NCI-H1105 (cell line): ENCODE results near the gene CUX1.
"Not testable (repeated sequence)": the region's sequence is repeated elsewhere in the genome, so short reads cannot be mapped to it uniquely, and the experiment has no call there.

Source experiments
- DNase-seq: peaks from one replicate; lab custom pipeline; 2025; lab: John Stamatoyannopoulos, UW

The CUX1 gene, protein sequence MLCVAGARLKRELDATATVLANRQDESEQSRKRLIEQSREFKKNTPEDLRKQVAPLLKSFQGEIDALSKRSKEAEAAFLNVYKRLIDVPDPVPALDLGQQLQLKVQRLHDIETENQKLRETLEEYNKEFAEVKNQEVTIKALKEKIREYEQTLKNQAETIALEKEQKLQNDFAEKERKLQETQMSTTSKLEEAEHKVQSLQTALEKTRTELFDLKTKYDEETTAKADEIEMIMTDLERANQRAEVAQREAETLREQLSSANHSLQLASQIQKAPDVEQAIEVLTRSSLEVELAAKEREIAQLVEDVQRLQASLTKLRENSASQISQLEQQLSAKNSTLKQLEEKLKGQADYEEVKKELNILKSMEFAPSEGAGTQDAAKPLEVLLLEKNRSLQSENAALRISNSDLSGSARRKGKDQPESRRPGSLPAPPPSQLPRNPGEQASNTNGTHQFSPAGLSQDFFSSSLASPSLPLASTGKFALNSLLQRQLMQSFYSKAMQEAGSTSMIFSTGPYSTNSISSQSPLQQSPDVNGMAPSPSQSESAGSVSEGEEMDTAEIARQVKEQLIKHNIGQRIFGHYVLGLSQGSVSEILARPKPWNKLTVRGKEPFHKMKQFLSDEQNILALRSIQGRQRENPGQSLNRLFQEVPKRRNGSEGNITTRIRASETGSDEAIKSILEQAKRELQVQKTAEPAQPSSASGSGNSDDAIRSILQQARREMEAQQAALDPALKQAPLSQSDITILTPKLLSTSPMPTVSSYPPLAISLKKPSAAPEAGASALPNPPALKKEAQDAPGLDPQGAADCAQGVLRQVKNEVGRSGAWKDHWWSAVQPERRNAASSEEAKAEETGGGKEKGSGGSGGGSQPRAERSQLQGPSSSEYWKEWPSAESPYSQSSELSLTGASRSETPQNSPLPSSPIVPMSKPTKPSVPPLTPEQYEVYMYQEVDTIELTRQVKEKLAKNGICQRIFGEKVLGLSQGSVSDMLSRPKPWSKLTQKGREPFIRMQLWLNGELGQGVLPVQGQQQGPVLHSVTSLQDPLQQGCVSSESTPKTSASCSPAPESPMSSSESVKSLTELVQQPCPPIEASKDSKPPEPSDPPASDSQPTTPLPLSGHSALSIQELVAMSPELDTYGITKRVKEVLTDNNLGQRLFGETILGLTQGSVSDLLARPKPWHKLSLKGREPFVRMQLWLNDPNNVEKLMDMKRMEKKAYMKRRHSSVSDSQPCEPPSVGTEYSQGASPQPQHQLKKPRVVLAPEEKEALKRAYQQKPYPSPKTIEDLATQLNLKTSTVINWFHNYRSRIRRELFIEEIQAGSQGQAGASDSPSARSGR (N-terminal part only)

DNA sequence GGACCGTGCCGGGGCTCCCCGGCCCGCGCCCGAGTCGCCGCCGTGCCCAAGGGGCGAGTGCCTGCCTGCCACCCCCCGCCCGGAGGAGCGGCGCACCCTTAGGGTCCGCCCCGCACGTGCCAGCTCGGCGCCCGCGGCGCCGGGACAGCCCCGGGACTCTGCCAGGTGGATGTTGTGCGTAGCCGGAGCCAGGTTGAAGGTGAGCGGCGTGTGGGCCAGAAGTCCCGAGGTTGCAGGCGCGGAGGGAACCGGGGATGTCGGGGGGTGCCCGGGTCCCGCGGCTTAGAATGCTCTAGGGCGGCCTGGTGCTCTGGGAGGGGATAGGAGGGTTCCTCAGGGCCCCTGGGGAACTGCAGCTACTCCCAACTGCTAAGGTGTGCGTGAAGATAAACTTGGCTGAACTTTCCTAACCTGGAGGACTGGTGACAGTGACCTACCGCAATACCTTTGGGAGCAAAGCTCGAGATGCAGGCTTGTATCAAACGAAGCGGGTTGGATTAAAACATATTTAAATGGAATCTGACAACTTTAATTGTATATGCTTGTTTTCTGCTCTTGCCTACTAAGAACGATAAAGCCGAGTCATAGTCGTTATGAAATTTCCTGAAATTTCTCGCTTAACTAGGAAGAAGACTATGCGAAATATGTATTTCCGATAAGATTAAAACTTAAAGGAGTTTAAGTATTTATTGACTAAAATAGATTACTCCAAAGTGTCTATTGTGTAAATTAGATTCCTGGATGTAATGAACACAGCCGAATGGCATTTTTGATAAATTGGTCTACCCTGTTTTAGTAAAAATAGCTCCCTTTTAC, at the start of gene CUX1:
Gene CUX1 (plus strand): TSS at position 156 of the 816 bp plus-strand sequence. CDS start 14 bp downstream, at position 170.
- no peak for DNase-seq

DNA sequence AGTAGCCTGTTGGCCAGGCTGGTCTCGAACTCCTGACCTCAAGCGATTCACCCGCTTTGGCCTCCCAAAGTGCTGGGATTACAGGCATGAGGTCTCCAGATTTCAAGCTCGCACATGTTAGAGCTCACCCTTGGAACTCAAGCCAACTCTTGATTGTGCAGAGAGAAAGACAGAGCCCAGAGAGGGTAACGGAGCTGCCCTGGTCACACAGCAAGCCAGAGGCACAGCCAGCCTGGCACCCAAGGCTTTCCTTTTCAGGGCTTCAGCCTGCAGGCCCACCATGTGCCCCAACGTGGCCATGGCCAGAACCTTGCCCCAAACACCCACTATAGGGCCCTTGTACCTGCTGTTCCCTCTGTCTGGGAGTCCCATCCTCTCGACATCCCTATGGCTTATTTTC, 49.1 kb upstream of the CUX1 start:
- no peak for DNase-seq

DNA sequence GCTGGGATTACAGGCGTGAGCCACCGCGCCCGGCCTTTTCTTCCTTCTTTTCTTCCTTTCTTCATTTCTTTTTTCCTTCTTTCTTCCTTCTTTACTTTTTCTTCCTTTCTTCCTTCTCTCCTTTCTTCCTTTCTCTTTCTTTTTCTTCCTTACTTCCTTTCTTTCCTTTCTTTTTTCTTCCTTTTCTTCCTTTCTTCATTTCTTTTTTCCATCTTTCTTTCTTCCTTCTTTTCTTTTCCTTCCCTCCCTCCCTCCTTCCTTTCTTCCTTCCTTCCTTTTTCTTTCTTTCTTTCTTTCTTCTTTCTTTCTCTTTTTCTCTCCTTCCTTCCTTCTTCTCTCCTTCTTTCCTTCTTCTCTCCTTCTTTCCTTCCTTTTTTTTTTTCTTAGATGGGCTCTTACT, 47.0 kb upstream of the CUX1 start:
- DNase-seq: no peak

DNA sequence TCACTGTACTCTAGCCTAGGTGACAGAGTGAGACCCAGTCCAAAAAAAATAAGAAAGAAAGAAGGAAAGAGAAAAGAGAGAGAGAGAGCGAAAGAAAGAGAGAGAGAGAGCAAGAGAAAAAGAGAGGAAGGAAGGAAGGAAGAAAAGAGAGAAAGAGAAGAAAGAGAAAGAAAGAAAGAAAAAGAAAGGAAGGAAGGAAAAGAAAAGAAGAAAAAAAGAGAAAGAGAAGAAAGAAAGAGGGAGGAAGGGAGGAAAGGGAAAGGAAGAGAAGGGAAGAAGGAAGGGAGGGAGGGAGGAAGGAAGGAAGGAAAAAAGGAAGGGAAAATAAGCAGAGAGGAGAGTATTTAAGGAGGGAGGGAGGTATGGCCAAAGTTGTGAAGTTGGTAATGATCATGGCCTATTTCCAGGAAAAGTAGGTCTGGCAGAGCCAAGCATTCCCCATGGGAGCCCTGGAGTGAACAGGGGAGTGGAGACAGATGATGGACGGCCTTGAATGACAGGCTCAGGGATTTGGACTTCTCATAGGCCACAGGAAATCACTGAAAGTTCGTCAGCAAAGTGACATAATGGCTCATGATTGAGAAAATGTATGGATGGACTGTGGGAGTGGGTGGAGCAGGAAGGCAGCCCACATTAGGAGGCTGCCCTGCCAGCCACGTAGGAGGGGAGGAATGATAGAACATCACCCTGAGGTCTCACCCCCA, 44.8 kb upstream of the CUX1 start:
- no peak for DNase-seq

DNA sequence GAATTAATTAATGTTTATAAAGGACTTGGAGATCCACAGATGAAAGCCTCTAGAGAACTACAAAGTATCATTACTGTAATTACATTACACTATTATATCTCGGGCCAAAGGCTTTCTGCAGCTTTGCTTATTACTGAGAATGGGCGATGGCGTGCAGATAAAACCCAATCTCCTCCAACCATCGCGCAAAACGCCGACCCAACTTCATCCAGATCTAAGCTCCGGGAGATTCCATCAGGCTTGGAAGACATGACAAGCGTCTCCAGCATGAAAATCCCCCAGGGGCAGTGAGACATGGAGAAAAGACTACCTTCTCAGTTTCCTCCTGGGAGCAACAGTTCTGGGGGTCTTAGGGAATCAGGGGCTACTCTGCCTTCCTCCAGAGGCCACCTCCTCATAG, 42.2 kb upstream of the CUX1 start:
- no peak for DNase-seq

DNA sequence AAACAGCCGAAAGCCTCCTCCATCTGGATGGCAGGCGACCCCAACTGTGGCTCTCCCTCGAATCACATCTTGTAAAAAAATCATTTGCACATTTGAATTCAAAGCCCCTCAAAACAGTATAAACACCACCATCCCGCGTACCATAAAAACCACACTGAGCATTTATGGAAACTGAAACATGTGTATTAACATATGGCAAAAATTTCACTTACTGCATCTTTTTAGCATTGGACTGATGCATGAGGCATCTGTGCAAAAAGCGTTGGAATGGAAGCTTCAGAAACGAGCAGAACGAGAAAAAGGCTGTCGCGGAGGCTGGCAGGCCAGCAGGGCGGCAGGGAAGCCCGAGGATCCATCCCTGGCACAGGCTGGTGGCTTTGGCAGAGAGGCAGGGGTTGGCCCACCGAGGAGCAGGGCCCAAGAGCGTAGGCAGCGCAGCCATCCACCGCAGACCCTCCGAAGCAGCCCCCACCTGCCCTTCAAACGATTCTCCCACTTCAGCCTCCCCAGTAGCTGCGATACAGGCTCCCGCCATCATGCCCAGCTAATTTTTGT, 39.3 kb upstream of the CUX1 start:
- no peak for DNase-seq

DNA sequence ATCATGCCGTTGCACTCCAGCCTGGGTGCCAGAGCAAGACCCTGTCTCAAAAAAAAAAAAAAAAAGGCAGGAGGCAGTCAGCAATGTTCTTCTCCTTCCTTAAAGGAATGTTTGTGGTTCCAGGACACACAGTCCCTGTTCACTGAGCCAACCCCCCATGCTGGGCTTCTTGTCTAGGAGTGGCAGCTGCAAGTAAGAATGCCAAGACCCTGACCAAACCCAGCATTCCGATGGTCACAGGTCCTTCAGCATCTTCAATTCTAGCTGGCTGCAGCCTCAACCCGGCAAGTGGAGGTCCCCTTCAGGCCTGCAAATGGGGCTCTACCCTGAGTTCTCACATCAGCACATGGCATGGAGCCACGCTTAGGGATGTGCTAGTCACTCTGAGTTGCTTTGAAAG, 38.2 kb upstream of the CUX1 start:
- no peak for DNase-seq

DNA sequence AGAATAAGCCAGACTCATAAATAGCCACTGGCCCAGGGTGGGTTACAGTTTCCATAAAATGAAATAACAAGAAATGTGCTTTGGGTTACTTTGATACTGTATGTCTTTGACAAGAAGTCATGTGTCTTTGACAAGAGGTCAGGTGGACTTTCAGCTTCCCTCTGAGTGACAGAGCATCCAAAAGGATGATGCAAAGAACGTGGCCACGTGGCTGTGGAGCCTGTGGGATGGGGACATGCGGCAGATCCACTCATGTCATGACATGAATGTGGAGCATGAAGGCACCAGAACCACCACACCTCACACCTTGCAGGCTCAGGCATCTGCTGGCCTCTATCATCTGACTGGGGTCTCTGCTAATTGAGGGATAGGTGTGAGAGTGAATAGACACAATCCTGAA, 37.1 kb upstream of the CUX1 start:
- DNase-seq: no peak

DNA sequence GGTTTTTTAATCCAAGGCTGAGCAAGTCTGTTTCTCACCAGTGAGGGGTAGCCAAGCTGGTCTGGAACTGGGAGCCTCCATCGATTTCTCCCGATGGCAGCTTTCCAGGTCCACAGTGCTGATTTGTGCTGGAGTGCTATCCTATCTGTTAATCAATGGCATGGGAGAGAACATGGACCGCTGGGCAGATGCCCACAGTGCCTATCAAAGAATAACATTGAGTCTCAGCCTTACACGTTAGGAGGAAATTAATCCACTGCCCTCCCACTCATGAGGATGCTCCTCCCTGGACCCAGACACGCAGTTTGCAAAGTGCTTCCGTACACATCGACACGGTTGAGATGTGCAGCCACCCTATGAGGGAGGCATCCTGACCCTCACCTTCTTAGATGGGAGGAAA, 36.0 kb upstream of the CUX1 start:
- DNase-seq: no peak

DNA sequence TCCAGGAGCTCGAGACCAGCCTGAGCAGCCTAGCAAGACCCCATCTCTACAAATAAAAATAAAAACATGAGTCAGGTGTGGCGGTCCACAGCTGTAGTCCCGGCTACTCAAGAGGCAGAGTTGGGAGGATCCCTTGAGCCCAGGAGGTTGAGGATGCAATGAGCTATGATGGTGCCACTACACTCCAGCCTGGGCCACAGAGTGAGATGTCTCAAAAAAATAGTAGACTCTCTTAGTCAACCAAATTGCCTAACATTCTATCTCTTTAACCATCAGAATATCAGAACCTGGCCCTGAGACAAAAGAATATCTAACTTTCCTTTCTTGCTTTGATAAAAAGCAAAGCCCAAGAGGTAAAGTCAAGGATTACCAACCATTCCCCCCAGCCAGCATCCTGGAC, 35.0 kb upstream of the CUX1 start:
- no peak for DNase-seq

DNA sequence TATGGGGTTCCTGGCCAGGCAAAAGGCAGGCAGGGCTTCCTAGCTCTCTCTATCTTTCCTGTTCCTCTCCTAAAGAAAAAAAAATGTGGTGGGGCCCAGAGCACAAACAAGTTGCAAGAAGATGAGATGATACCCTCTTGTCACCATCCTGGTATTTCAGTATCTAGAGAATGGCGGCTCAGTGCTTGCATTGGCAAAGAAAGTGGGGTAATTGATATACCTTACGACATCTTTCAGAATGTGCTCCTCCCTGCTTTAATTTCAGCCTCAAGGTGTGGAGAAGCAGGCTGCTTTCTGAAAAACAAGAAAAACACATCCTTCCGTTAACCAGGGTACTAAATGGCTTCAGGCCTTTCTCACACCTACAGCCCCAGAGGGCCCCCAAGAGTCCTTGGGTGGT, 34.5 kb upstream of the CUX1 start:
- no peak for DNase-seq

DNA sequence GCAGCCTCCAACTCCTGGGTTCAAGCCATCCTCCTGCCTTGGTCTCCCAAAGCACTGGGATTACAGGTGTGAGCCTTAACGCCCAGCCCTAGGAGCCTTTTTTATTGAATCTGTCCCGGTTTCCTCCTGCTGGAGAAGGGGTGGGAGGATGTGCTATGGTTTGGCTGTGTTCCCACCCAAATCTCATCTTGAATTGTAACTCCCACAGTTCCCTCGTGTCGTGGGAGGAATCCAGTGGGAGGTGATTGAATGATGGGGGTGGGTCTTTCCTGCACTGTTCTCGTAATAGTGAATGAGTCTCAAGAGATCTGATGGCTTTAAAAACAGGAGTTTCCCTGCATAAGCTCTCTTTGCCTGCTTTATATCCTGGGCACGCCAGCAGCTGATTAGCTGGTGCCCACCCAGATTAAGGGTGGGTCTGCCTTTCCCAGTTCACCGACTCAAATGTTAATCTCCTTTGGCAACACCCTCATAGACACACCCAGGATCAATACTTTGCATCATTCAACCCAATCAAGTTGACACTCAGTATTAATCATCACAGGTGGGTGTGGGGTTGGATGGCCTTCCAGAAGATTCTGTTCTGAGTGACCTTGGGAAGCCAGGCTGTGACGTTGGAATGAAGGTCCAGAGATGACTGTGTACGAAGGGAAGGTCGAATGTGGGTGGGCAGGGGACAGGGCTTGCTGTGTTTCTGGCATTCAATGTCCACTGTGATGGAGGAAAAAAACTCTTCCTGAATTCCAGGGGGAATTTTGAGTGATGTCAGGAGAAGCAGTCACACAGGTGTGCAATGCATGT, 33.8 kb upstream of the CUX1 start:
- no peak for DNase-seq

DNA sequence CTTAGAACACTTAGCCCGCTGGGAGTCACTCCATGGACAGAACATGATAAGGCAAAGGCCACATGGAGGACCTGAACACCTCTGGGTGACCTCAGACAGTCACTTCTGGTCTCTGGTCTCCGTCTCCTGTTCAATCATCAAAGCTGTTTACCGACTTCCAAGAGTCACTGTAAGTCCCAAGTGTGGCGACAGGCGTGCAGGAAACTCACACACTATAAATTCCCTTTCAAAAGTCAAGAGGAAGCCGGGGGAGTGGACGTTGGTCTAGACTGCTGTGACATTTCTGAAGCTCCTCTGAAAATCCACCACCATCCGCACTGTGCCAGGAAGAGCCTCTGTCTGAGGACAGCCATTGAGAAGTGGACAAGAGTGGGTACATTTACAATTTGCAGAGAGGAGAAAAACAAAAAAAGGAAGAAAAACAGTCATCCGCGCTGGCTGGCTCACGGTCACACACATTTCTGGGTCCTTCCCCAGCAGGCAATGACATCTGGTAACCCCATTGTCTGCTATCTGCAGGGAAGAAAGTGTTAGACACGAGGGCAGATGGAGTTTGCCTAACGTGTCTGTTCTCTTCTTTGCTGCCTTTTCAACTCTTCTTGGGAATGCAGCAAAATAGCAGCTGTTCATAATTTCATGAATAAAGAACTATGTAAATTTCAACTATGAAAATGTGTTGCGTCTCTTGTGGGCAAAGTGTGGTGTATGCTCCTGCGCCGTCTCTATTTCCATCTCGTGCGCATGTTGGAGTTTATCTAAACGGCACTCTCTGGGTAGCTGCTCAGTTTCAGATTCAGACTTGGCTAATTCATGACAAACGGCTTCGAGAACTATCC, 32.9 kb upstream of the CUX1 start:
- no peak for DNase-seq

DNA sequence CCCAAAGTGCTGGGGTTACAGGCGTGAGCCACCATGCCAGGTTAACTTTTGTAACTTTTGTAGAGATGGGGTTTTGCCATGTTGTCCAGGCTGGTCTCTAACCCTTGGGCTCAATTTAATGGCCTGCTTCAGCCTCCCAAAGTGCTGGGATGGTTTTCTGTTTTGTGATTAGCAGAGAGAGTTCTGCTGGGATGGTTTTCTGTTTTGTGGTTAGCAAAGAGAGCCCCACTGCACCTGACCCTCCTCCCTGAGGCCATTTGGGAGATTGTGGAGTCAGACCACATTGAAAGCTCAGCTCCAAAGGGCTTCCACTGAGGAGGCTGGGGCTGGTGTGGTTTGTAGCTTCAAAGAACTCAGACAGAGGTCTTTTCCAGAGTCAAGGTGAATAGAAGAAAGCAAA, 29.6 kb upstream of the CUX1 start:
- no peak for DNase-seq

DNA sequence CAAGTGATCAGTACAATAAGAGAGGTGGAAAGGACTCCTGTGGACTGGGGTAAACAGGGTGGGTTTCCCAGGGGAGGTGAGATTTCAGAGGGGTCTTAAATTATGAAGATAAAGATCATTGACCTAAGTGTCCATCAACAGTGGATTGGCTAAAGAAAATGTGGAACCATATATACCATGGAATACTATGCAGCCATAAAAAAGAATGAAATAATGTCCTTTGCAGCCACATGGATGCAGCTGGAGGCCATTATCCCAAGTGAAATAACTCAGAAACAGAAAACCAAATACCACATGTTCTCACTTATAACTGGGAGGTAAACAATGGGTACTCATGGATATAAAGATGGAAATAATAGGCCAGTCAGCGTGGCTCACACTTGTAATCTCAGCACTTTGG, 28.9 kb upstream of the CUX1 start:
- no peak for DNase-seq

DNA sequence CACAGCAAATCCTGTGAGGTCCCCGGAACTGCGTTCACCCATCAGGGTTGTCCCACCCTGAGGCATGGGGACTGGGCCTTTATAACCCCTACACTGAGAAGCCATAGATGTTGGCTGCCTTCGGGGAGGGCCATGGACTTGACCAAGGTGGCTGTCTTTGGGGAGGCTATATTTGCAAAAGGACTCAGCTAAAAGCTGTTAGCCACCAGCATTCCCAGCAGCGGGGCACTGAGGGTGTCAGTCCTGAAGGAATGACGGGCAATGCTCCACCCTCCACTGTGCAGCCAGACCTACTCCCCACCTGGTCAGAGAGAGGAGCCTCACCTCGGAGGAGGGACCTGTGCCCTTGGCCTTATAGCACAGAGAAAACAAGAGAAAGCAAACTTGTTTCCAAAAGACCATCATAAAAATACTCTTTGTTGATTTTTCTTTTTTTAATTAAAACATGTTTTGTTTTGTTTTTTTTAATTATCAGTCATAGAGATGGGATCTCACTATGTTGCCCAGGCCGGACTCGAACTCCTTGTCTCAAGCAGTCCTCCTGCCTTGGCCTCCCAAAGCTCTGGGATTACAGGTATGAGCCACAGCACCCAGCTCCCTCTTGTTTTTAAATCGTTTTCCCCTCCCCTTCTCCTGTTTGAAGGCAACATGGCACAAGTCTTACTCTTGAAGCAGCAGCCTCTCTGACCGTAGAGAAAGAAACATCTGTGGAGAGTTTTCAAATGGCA, 26.7 kb upstream of the CUX1 start:
- no peak for DNase-seq

DNA sequence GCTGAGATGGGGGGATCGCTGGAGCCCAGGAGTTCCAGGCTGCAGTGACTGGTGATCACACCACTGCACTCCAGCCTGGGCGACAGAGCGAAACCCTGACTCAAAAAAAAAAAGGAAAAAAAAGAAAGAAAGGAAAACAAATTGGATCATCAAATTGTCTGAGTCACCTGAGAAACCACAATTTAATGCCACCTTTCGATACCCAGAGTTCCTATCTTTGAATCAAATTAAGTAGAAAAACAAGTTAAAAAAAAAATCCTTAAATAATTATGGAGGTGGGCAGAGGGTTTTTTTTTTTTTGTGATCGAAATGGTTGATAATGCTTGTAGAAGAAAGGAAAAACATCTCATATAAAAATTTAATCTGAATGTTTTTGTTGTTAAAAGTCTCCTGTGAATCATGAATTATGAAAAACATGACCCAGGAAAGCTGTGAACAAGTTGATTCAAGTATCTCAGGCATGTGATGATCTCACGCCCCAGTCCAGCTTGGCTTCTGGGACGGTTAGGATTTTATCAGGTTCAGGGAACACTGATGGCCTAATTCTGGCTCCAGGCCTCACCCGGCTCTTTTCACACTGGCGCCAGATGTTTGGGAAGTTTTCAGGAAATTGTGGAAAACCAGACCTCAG, 25.3 kb upstream of the CUX1 start:
- DNase-seq: no peak

DNA sequence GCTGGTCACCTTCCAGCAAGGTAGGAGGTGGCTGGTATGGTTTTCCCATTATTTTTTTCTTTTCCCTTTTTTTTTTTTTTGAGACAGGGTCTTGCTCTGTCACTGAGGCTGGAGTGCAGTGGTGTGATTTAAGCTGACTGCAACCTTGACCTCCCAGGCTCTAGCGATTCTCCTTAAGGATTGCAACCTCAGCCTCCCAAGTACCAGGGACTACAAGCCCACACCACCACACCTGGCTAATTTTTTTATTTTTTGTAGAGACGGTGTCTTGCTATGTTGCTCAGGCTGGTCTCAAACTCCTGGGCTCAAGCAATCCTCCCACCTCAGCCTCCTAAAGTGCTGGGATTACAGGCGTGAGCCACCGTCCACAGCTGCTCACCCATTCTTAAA, 24.7 kb upstream of the CUX1 start:
- DNase-seq: not testable (repeated sequence)
